Neural cell (in vitro differentiated cells): ENCODE results near the gene FDPS. TPM values are rescaled to one million over a fixed set of nuclear protein-coding genes. Genes with fewer than 3 reads are reported as not detected.

Source experiments
- H2AFZ ChIP-seq: fragments of 200-600, 300-800 bp; sonication (generic), shearing (Covaris generic); 2 replicates; pipeline ENCODE4 v1.6.0; 2014; ENCODE audit warnings: low read depth, mild to moderate bottlenecking, antibody characterized with exemption, low read length, moderate library complexity
- H3F3A ChIP-seq: fragments of 200-600 bp; shearing (Covaris generic); 2 replicates; pipeline ENCODE4 v1.6.1; 2016; ENCODE audit warnings: mild to moderate bottlenecking, moderate library complexity, mixed read lengths, antibody characterized with exemption, low read length; ENCODE audit not compliant: insufficient read depth, poor library complexity, severe bottlenecking
- H3K27ac ChIP-seq: fragments of 200-600, 300-800 bp; sonication (generic), shearing (Covaris generic); 2 replicates; pipeline ENCODE4 v1.5.1; 2014; ENCODE audit warnings: mild to moderate bottlenecking, low read length, moderate library complexity
- H3K27me3 ChIP-seq: fragments of 300-800, 200-600 bp; sonication (generic), shearing (Covaris generic); 2 replicates; pipeline ENCODE4 v1.6.0; 2014; ENCODE audit warnings: mild to moderate bottlenecking, low read depth, low read length, moderate library complexity; ENCODE audit not compliant: insufficient read depth
- H3K36me3 ChIP-seq: fragments of 300-800, 200-600 bp; sonication (generic), shearing (Covaris generic); 2 replicates; pipeline ENCODE4 v1.5.1; 2014; ENCODE audit warnings: mild to moderate bottlenecking, antibody characterized with exemption, low read length, moderate library complexity; ENCODE audit not compliant: insufficient read depth
- H3K4me2 ChIP-seq: fragments of 300-800, 200-600 bp; sonication (generic), shearing (Covaris generic); 2 replicates; pipeline ENCODE4 v1.6.0; 2014; ENCODE audit warnings: mild to moderate bottlenecking, low read length
- H3K4me3 ChIP-seq: fragments of 300-800, 200-600 bp; sonication (generic), shearing (Covaris generic); 2 replicates; pipeline ENCODE4 v1.5.1; 2014; ENCODE audit warnings: mild to moderate bottlenecking, low read length, moderate library complexity
- H3K79me2 ChIP-seq: fragments of 200-600 bp; shearing (Covaris generic); replicated peaks from 2 replicates; pipeline ENCODE4 v1.6.0; 2014; ENCODE audit warnings: mild to moderate bottlenecking, low read length, moderate library complexity; ENCODE audit not compliant: insufficient read depth
- H3K9ac ChIP-seq: fragments of 300-800, 200-600 bp; sonication (generic), shearing (Covaris generic); 2 replicates; pipeline ENCODE4 v1.6.1; 2016; ENCODE audit warnings: mild to moderate bottlenecking, low read length, mixed read lengths
- H3K9me2 ChIP-seq: fragments of 200-600 bp; shearing (Covaris generic); 2 replicates; pipeline ENCODE4 v1.6.1; 2016; ENCODE audit warnings: mild to moderate bottlenecking, low read length, mixed read lengths; ENCODE audit not compliant: insufficient read depth
- H3K9me3 ChIP-seq: fragments of 200-600, 300-800 bp; sonication (generic), shearing (Covaris generic); 2 replicates; pipeline ENCODE4 v1.6.1; 2016; ENCODE audit warnings: mild to moderate bottlenecking, mixed run types, low read length, moderate library complexity, mixed read lengths
- H4K20me1 ChIP-seq: fragments of 200-600 bp; shearing (Covaris generic); 2 replicates; pipeline ENCODE4 v1.6.1; 2016; ENCODE audit warnings: mild to moderate bottlenecking, mixed run types; ENCODE audit not compliant: insufficient read depth
- CTCF ChIP-seq: fragments of 450-650 bp; IDR thresholded peaks from 2 replicates; pipeline ENCODE4 v1.5.1; 2014; ENCODE audit warnings: antibody characterized with exemption, mild to moderate bottlenecking, moderate library complexity; ENCODE audit not compliant: poor library complexity, severe bottlenecking
- EP300 ChIP-seq: fragments of 450-650 bp; conservative IDR thresholded peaks from 2 replicates; pipeline ENCODE4 v1.6.1; 2014; ENCODE audit warnings: antibody characterized with exemption, mild to moderate bottlenecking, moderate library complexity; ENCODE audit not compliant: poor library complexity, severe bottlenecking
- EZH2 ChIP-seq: fragments of 200-600, 300-800 bp; shearing (Covaris generic), sonication (generic); IDR thresholded peaks from 2 replicates; pipeline ENCODE4 v1.6.1; 2014; ENCODE audit warnings: antibody characterized with exemption, low read length, borderline replicate concordance, mild to moderate bottlenecking; ENCODE audit not compliant: insufficient read depth, poor library complexity, severe bottlenecking
- MXI1 ChIP-seq: fragments of 450-650 bp; conservative IDR thresholded peaks from 2 replicates; pipeline ENCODE4 v1.6.1; 2014; ENCODE audit warnings: antibody characterized with exemption, mild to moderate bottlenecking; ENCODE audit not compliant: poor library complexity, severe bottlenecking
- POLR2AphosphoS5 ChIP-seq: IDR thresholded peaks from 2 replicates; pipeline ENCODE4 v1.6.1; 2012
- RAD21 ChIP-seq: fragments of 450-650 bp; conservative IDR thresholded peaks from 2 replicates; pipeline ENCODE4 v1.6.1; 2014; ENCODE audit warnings: antibody characterized with exemption, mild to moderate bottlenecking, moderate library complexity
- REST ChIP-seq: IDR thresholded peaks from 2 replicates; pipeline ENCODE4 v1.6.1; 2012; ENCODE audit warnings: borderline replicate concordance
- SMC3 ChIP-seq: fragments of 450-650 bp; conservative IDR thresholded peaks from 2 replicates; pipeline ENCODE4 v1.6.1; 2014; ENCODE audit warnings: antibody characterized with exemption, mild to moderate bottlenecking, moderate library complexity; ENCODE audit not compliant: poor library complexity
- TAF1 ChIP-seq: IDR thresholded peaks from 2 replicates; pipeline ENCODE4 v1.6.1; 2012; ENCODE audit warnings: low read depth
- polyA plus RNA-seq: library from polyadenylated mRNA; depleted of rRNA; stranded (reverse); fragments of >200 nt; gene quantifications from 2 replicates; pipeline ENCODE4 v1.2.3, GENCODE V29; 2014
- small RNA-seq, 3 experiments: library from RNA; depleted of rRNA; stranded (forward); fragments of <200 nt; gene quantifications; one replicate each; pipeline ENCODE3, GENCODE V24; 2012

Gene FDPS
- polyA plus RNA-seq, 1 donor from 2014 or later, result 235 TPM

DNA sequence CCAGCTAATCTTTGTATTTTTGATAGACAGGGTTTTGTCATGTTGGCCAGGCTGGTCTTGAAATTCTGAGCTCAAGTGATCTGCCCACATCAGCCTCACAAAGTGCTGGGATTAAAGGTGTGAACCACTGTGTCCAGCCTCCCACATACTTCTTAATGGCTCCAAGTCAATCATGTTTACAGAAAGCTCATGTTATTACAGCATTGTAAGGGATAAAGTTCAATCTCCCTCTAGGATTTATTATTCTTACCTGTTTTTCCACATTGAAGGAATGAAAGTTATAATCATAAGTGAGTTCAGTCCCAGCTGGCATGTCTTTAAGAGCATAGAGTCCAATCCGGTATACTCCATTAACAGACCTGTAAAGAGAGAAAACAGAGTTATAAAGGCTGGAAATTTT is 51.4 kb downstream of the FDPS start:
- no peaks in the 10 kb centered on the region for H3K9me2 ChIP-seq
- no peak overlapping the region for H3K4me3 ChIP-seq
- no peak overlapping the region for H3K27ac ChIP-seq
- H2AFZ ChIP-seq, result no peak overlapping the region
- no peaks in the 10 kb centered on the region for H4K20me1 ChIP-seq
- no peaks in the 10 kb centered on the region for H3K79me2 ChIP-seq
- H3K4me2 ChIP-seq, result no peak overlapping the region
- no peaks in the 10 kb centered on the region for H3K9me3 ChIP-seq
- no peaks in the 10 kb centered on the region for H3K36me3 ChIP-seq
- TF ChIP-seq EZH2 (no peak), POLR2AphosphoS5 (no peak), RAD21 (no peak), SMC3 (no peak), EP300 (no peak), REST (no peak), CTCF (no peak), MXI1 (no peak), TAF1 (no peak)
- H3K27me3 ChIP-seq, result no peaks in the 10 kb centered on the region
- no peak overlapping the region for H3K9ac ChIP-seq
- H3F3A ChIP-seq, result no peaks in the 10 kb centered on the region

Small RNA genes within 50 kb of the gene (small RNA-seq; reads per million reads assigned to genes)
- 0 reads per million in 3 experiments for gene RNU6-106P

Other genes starting within 250 kb of the FDPS start
- gene EFNA4, start 245.1 kb upstream of the FDPS start, polyA plus RNA-seq, result 0.64 and 1.2 TPM in 2 replicates
- 12.2 and 16.9 TPM in 2 replicates for gene EFNA3, start 230.0 kb upstream of the FDPS start, polyA plus RNA-seq
- gene EFNA1, start 181.0 kb upstream of the FDPS start, polyA plus RNA-seq, result 0.50 TPM in 1 of 2 replicates, not detected in the other
- gene SLC50A1, start 173.0 kb upstream of the FDPS start, polyA plus RNA-seq, result 12.6 and 15.9 TPM in 2 replicates
- 150 TPM in 2 replicates for gene DPM3, start 168.3 kb upstream of the FDPS start, polyA plus RNA-seq
- gene KRTCAP2, start 135.6 kb upstream of the FDPS start, polyA plus RNA-seq, result 175 and 187 TPM in 2 replicates
- gene TRIM46, start 135.0 kb upstream of the FDPS start, polyA plus RNA-seq, result 31.5 and 49.0 TPM in 2 replicates
- gene THBS3, start 101.0 kb upstream of the FDPS start, polyA plus RNA-seq, result 99.6 and 126 TPM in 2 replicates
- gene MTX1, start 100.2 kb upstream of the FDPS start, polyA plus RNA-seq, result 48.0 and 55.0 TPM in 2 replicates
- gene ENTREP3, start 53.4 kb upstream of the FDPS start, polyA plus RNA-seq, result 9.8 and 11.1 TPM in 2 replicates
- 34.6 and 50.0 TPM in 2 replicates for gene SCAMP3, start 46.5 kb upstream of the FDPS start, polyA plus RNA-seq
- gene CLK2, start 35.4 kb upstream of the FDPS start, polyA plus RNA-seq, result 44.4 and 57.7 TPM in 2 replicates
- 53.2 and 53.4 TPM in 2 replicates for gene HCN3, start 31.4 kb upstream of the FDPS start, polyA plus RNA-seq
- not detected in 2 replicates for gene PKLR, start 7.4 kb upstream of the FDPS start, polyA plus RNA-seq
- gene RUSC1, start 12.0 kb downstream of the FDPS start, polyA plus RNA-seq, result 45.7 and 58.1 TPM in 2 replicates